ENCODE measurements around the gene RAB4A. TPM values are rescaled to one million over a fixed set of nuclear protein-coding genes. Genes with fewer than 3 reads are reported as not detected.

Gene RAB4A
- total RNA-seq, 1 donor from 2014 or later = 58.6 TPM

DNA sequence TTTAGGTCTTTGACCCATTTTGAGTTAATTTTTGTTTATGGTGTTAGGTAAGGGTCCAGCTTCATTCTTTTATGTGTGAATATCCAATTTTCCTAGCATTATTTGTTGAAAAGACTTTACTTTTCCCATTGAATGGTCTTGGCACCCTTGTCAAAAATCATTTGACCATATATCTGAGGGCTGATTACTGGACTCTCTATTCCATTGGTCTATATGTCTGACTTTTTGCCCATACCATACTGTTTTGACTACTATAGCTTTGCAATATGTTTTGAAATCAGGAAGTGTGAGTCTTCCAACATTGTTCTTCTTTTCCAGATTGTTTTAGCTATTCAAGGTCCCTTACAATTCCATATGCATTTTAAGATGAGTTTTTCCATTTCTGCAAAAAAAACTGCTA, 83.3 kb downstream of the RAB4A start:
- H3K27me3 Mint-ChIP-seq (ENCODE audit: low read depth) = peaks cover 39% of the 10 kb centered on the region
- H3K4me1 Mint-ChIP-seq (ENCODE audit: low read depth) = no peaks in the 10 kb centered on the region
- no peak overlapping the region for H3K27ac Mint-ChIP-seq (ENCODE audit: unreplicated experiment)
- TF ChIP-seq, protein P1, sequence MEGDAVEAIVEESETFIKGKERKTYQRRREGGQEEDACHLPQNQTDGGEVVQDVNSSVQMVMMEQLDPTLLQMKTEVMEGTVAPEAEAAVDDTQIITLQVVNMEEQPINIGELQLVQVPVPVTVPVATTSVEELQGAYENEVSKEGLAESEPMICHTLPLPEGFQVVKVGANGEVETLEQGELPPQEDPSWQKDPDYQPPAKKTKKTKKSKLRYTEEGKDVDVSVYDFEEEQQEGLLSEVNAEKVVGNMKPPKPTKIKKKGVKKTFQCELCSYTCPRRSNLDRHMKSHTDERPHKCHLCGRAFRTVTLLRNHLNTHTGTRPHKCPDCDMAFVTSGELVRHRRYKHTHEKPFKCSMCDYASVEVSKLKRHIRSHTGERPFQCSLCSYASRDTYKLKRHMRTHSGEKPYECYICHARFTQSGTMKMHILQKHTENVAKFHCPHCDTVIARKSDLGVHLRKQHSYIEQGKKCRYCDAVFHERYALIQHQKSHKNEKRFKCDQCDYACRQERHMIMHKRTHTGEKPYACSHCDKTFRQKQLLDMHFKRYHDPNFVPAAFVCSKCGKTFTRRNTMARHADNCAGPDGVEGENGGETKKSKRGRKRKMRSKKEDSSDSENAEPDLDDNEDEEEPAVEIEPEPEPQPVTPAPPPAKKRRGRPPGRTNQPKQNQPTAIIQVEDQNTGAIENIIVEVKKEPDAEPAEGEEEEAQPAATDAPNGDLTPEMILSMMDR (IDR thresholded peaks at IDR 0.05) = no peak
- DNase-seq (ENCODE audit: low spot score) = no peak
- H3K4me3 Mint-ChIP-seq (ENCODE audit: unreplicated experiment) = no peak overlapping the region
- no peaks in the 10 kb centered on the region for H3K36me3 Mint-ChIP-seq (ENCODE audit: low read depth)
- peaks cover 22% of the 10 kb centered on the region for H3K9me3 Mint-ChIP-seq (ENCODE audit: low read depth)

Other genes with a start within 250 kb of the RAB4A start
- 5.4 to 8.9 TPM (median 8.9 TPM) in 3 replicates for gene CCSAP, start 71.9 kb downstream of the RAB4A start, total RNA-seq
- gene ACTA1, start 163.0 kb downstream of the RAB4A start, total RNA-seq = 0.27 to 3.6 TPM (median 3.5 TPM) in 3 replicates
- 30.7 to 37.0 TPM (median 31.0 TPM) in 3 replicates for gene NUP133, start 237.2 kb downstream of the RAB4A start, total RNA-seq